Right hindlimb (tissue), 1 donor: ENCODE measurements around the gene RPRD1B.

Source experiments
- DNase-seq: peaks from one replicate; pipeline ENCODE4 v3.0.0-alpha.2; 2018

RPRD1B gene

DNA sequence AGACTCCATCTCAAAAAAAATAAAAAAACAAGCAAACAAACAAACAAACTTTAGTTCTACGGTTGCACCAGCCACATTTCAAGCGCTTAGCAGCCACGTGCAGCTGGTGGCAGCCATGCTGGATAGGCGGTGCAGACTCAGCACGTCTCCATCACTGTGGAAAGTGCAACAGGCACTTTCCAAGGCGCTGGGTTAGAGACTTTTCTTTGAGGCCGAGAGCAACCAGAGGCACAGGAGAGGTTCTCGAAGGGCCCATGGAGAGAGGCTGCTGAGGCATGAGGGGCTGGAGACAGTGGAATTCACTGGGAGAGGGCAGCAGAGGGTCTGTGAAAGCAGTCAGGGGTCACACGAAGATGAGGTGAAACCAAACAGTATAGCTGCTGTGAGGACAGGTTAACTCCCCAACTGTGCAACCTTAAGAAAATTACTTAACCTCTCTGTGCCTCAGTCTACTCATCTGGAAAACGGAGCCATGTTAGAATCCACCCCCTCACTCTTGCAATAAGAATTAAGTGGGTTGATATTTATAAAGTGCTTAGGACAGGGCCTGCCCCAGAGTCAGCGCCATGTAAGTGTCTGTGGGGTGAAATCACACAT lies 104.0 kb downstream of the RPRD1B start:
- DNase-seq: no peak

DNA sequence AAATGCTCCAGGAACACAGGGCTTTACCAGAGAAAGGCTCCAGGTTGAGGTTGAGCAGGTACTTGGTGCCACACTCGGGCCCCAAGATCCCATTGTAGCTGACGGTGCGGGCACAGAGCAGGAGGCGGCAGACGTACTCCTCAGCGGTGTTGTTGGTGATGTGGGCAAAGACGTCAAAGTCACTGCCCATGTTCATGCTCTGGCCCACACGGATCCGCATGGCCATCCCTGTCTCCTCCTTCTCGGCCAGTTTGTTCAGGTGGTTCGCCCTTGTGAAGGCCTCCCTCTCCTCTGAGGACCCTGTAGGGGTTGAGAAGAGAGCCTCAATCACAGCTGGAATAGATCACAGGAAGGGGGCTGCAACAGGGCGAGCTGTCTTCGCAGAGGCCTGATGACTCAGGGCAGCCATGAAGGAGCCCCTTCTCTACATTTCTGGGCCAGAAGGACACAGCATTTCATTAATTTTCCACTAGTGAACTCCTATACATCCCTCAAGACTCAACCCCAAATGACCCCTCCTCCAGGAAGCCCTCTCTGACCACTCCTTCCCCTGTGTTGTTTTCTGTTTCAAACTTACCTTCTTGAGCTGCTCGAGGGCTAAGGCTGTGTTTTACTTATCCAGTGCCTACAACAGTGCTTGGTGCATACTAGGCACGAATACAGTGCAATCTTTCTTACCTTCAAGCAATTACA lies 104.7 kb downstream of the RPRD1B start:
- DNase-seq: no peak

DNA sequence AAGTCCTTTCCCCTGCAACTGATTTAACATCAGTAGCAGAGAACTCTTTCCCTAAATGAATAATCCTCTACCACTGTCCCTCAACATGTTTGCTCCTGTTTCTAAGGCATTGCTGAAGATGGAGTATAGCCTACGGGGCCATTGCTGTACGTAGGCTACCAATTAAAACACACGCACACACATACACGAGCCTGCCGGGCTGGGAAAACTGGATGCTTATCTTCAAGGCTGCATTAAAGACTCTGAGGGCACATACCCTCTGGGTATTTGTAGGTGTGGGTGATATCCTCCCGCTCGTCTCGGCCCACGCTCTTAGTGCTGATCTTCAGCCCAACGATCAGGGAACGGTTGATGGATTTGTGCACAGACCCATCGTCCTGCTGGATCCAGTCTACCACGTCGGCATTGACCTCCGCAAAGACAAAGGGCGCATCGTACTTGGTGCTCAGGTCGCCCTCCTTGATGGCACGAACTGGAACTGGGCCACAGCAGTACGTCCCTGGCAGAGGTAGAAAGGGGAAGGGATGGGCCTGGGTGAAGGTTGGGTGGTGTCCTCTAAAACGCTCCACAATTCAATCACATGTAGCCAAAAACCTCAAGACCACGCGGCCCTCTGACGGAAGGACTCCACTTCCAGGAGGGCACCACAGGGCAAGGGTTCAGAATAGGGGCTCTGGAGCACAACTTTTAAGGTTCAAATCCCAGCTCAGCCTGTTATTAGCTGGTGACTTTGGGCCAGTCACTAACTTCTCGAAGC lies 105.8 kb downstream of the RPRD1B start:
- DNase-seq: no peak

DNA sequence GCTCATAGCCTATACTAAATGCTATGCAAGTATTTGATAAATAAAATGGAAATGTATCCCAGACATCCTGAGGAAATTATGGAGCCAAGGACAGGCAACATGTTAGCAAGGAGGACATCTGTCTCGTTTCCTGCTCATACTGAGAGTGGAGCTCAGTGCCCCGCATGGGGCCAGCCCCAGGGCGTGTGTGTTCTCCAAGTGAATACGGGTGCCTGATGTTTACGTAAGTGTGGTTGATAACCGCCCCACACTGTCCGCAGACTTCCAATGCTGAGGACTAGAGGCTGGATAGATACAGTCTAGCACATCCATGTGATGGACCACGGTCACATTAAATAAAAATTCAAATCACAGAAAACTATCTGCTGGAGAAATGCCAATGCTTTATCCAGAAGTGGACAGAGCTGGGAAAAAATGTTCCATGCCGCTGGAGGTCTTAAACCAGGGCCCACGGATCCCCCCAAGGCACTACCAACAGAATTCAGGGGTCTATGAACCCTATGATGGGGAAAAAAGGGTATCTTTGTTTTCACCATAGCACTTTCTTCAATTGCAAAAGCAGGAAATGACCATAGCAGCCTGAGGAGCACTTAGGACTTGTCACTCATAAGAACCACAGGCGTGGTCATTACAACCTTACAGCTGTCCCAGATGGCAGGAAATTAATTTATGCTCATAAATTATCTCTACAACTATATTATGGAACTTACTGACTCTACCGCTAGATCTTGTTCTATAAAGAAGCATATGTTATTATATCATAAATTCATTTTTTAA lies 106.6 kb downstream of the RPRD1B start:
- DNase-seq: no peak

DNA sequence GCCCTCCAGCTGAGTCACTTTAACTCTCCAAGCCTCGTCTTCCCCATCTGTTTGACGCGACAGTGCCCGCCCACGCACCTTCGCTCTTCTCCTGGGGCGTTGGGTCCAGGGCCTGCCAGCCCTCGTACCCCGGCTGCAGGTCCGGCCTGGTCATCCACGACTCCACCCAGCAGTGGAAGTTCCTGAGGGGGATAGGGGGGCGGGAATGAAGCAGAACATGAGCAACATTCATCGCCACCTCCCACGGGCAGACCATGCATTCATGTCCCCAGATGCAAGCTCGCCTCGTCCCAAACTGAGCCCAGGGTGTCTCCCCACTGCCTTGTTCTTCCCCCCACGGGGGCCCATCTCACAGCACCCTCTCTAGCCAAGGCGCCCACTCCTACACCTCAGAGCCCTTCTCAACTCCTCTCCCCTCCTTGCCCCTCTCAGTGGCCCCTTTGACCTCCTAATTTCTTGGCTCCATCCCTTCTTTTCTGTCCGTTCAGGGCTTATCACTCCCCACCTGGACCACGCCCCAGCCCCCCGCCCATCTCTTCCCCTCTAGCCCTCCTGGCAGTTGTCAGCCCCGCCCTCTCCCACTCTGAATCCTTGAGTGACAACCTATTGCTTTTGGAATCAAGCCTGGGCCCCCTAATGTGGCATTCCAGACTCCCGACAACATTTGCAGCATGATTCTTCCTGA lies 107.8 kb downstream of the RPRD1B start:
- DNase-seq: no peak
